Breast epithelium (tissue), 4 donors: ENCODE results near the gene SLC16A6. TPM values are rescaled to one million over a fixed set of nuclear protein-coding genes. Genes with fewer than 3 reads are reported as not detected.
"Not testable (repeated sequence)": the region's sequence is repeated elsewhere in the genome, so short reads cannot be mapped to it uniquely, and the experiment has no call there.

Experiments used
- DNase-seq, 2 donors: peaks; one replicate each; pipeline ENCODE4 v3.0.0-alpha.2; 2019; ENCODE audit warnings: low spot score in 2 of 2
- H3K27ac ChIP-seq, 2 donors: fragments of 200-600 bp; sonication (generic) in 1 of 2; one replicate each; pipeline ENCODE4 v1.5.1; 2016 to 2019; ENCODE audit warnings: mild to moderate bottlenecking in 1 of 2
- H3K27me3 ChIP-seq, 2 donors: fragments of 200-600 bp; sonication (generic) in 1 of 2; one replicate each; pipeline versions ENCODE4 v1.5.1 to v1.6.0; 2017 to 2019; ENCODE audit warnings: control low read depth in 1 of 2, mild to moderate bottlenecking in 1 of 2
- H3K36me3 ChIP-seq: fragments of 200-600 bp; one replicate; pipeline ENCODE4 v1.5.1; 2019
- H3K4me1 ChIP-seq, 2 donors: fragments of 200-600 bp; sonication (generic); one replicate each; pipeline ENCODE4 v1.5.1; 2016 to 2019; ENCODE audit warnings: control low read depth in 1 of 2
- H3K4me3 ChIP-seq, 3 donors: fragments of 200-600 bp; sonication (generic); 1 replicate in 2 of 3; 2 replicates in 1 of 3; pipeline ENCODE4 v1.5.1; 2016 to 2019; ENCODE audit warnings: mild to moderate bottlenecking in 3 of 3, moderate library complexity in 2 of 3
- H3K9me3 ChIP-seq, 2 donors: fragments of 200-600 bp; sonication (generic) in 1 of 2; one replicate each; pipeline ENCODE4 v1.5.1; 2016 to 2019; ENCODE audit warnings: control low read depth in 1 of 2
- POLR2A ChIP-seq: fragments of 450-650 bp; IDR thresholded peaks from one replicate; pipeline ENCODE4 v1.6.1; 2016; ENCODE audit warnings: antibody characterized with exemption, mild to moderate bottlenecking, moderate library complexity
- POLR2AphosphoS5 ChIP-seq, 3 donors: sonication (generic); formaldehyde crosslinking; IDR thresholded peaks; one replicate each; pipeline ENCODE4 v1.6.1; 2017; ENCODE audit warnings: antibody characterized with exemption in 3 of 3
- intact Hi-C: fragments of 100-400 bp; cut with DNase I; formaldehyde crosslinking; loops from one replicate; pipeline ENCODE4 v1.15.1; 2023; ENCODE audit warnings: low total_unique reads
- total RNA-seq, 3 donors: library from RNA; depleted of rRNA; stranded (reverse); fragments of >200 nt; gene quantifications; one replicate each; pipeline ENCODE4 v1.1.0, GENCODE V29; 2016
- TF ChIP-seq, protein P1 (sequence below), 3 donors: fragments of 450-650 bp; IDR thresholded peaks; one replicate each; pipeline ENCODE4 v1.5.1; 2016 to 2017; ENCODE audit warnings: antibody characterized with exemption in 3 of 3, mild to moderate bottlenecking in 3 of 3, moderate library complexity in 3 of 3

The SLC16A6 gene
- total RNA-seq, 3 donors from 2014 or later: 0.64 to 4.1 (median 2.3) TPM

DNA sequence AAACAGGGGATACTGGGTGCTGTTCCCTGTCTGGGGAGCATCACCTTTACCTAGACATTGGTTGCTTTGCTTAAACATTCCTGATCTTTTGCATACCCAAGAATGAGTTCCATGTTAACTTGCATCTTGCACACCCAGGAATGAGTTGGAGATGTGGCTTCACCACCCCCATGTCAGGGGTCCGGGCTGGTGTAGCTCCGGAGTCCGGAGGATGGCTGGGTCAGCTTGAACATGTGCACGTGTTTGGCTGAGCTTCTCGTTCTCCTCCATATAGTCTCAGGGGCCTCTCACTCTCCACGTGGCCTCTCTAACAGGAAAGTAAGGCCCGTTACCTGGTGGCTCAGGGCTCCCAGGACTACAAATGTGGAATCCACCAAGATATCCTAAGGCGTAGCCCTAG is 61.3 kb downstream of the SLC16A6 start:
- H3K36me3 ChIP-seq: no peaks in the 10 kb centered on the region
- no peaks in the 10 kb centered on the region for H3K27me3 ChIP-seq
- intact Hi-C loops: no loop called here
- TF ChIP-seq, protein P1, sequence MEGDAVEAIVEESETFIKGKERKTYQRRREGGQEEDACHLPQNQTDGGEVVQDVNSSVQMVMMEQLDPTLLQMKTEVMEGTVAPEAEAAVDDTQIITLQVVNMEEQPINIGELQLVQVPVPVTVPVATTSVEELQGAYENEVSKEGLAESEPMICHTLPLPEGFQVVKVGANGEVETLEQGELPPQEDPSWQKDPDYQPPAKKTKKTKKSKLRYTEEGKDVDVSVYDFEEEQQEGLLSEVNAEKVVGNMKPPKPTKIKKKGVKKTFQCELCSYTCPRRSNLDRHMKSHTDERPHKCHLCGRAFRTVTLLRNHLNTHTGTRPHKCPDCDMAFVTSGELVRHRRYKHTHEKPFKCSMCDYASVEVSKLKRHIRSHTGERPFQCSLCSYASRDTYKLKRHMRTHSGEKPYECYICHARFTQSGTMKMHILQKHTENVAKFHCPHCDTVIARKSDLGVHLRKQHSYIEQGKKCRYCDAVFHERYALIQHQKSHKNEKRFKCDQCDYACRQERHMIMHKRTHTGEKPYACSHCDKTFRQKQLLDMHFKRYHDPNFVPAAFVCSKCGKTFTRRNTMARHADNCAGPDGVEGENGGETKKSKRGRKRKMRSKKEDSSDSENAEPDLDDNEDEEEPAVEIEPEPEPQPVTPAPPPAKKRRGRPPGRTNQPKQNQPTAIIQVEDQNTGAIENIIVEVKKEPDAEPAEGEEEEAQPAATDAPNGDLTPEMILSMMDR (IDR thresholded peaks at IDR 0.05): no peak
- no peak for TF ChIP-seq POLR2AphosphoS5 (IDR thresholded peaks at IDR 0.05)
- no peak for TF ChIP-seq POLR2A
- no peaks in the 10 kb centered on the region for H3K9me3 ChIP-seq
- no peak for DNase-seq
- no peaks in the 10 kb centered on the region for H3K4me1 ChIP-seq
- no peak overlapping the region for H3K4me3 ChIP-seq
- peak overlapping the region in 1 of 2 donors; percentile 52 for H3K27ac ChIP-seq

DNA sequence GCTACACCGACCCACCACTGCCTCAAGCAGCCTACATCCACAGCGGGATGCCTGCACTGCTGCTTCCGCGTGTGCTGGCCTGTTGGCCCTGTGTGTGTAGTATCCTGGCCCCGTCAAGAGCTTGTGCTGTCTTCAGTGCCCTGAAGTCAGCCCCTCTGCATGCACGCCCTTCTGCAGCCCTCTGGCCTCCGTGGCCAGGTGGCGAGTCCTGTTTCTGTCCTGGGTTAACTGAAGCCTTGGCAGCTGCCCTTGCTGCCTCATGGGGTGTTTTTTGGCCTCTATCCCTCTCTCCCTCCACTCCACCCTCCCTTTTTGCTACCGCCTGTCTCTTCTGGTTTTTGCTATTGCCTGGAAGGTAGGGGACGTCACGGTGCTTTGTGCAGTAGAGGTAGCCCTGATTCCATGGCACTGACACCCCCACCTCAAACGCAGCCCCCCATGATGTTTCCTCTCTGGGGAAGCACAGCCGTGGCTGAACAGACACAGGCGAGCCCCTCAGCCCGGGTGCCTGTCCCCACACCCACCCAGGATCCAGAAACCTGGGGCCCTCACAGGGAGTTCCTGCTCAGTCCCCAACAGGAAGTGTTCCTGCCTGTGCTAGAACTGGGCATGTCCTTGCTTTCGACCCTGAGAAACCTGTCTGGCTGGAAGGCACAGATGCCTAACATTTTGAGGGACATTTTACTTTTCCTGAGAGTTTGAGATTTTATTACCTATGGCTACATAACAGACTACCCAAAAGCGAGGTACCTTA is 61.9 kb downstream of the SLC16A6 start:
- Histone ChIP-seq H3K4me3 (no peak overlapping the region), H3K36me3 (no peaks in the 10 kb centered on the region), H3K9me3 (no peaks in the 10 kb centered on the region), H3K27ac (peak overlapping the region; percentile 52 to 61), H3K27me3 (no peaks in the 10 kb centered on the region), H3K4me1 (no peaks in the 10 kb centered on the region)
- TF ChIP-seq, protein P1 (IDR thresholded peaks at IDR 0.05): no peak
- TF ChIP-seq POLR2AphosphoS5 (IDR thresholded peaks at IDR 0.05) (no peak), POLR2A (no peak)
- no peak for DNase-seq
- intact Hi-C loops: no loop called here

- DNase-seq, H3K9me3 ChIP-seq, H3K4me1 ChIP-seq, H3K27ac ChIP-seq, H3K4me3 ChIP-seq, intact Hi-C loops, H3K36me3 ChIP-seq, H3K27me3 ChIP-seq: not testable (repeated sequence)
Observed at GRCh38 chr17:68228039-68228680, 62.8 kb downstream of the SLC16A6 start.

DNA sequence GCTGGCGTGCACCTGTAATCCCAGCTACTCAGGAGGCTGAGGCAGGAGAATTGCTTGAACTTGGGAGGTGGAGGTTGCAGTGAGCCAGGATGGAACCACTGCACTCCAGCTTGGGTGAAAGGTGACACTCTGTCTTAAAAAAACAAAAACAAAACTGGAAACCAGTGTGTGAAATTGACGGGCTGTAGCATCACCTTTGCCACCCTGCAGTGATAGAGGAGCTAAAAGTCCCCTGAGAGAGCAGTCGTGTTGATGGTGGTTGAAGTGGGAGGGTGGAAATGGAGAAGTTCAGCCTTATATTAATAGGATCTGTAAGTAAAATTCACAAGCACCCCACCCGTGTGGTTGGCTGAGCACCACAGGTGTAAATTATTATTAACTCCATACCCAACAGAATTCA is 65.9 kb downstream of the SLC16A6 start:
- H3K4me3 ChIP-seq, DNase-seq, H3K9me3 ChIP-seq, H3K36me3 ChIP-seq, H3K4me1 ChIP-seq, H3K27me3 ChIP-seq, H3K27ac ChIP-seq, intact Hi-C loops: not testable (repeated sequence)

DNA sequence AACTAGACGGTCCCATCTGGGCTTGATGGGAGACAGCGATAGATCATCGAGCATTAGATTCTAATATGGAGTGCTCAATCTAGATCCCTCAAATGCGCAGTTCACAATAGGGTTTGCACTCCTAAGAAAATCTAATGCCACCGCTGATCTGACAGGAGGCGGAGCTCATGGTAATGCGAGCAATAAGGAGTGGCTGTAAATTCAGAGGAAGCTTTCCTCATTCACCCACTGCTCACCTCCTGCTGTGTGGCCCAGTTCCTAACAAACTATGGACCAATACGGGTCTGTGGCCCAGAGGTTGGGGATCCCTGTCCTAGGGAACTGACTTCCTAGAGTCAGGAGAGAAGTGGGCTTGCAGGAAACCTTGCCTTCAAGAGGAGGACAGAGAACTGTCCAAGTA is 68.3 kb downstream of the SLC16A6 start:
- Histone ChIP-seq H3K4me3 (no peak overlapping the region), H3K27me3 (no peaks in the 10 kb centered on the region), H3K36me3 (no peaks in the 10 kb centered on the region), H3K4me1 (no peaks in the 10 kb centered on the region), H3K9me3 (no peaks in the 10 kb centered on the region), H3K27ac (no peak overlapping the region)
- TF ChIP-seq, protein P1 (IDR thresholded peaks at IDR 0.05): no peak
- TF ChIP-seq POLR2AphosphoS5 (IDR thresholded peaks at IDR 0.05): no peak
- TF ChIP-seq POLR2A: no peak
- intact Hi-C loops: no loop called here
- no peak for DNase-seq

DNA sequence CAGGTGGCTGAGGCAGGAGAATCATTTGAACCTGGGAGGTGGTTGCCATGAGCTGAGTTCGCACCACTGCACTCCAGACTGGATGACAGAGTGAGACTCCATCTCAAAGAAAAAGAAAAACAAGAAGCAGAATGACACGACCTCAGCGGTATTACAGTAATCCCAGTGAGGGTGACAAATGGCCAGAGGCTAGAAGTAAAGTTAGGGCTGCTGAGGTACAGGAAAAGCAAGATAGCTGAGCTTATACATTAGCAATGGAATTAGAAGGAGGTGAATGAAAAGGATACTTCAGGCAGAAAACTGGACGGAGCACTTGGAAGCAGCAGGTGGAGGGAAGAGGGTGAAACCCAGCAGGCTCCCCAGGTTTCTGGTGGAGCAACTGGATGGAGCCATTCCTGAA is 69.1 kb downstream of the SLC16A6 start:
- Histone ChIP-seq H3K36me3 (no peaks in the 10 kb centered on the region), H3K27me3 (no peaks in the 10 kb centered on the region), H3K9me3 (no peaks in the 10 kb centered on the region), H3K4me3 (no peak overlapping the region), H3K27ac (no peak overlapping the region), H3K4me1 (no peaks in the 10 kb centered on the region)
- TF ChIP-seq, protein P1 (IDR thresholded peaks at IDR 0.05): no peak
- no peak for TF ChIP-seq POLR2AphosphoS5 (IDR thresholded peaks at IDR 0.05)
- no peak for TF ChIP-seq POLR2A
- DNase-seq: no peak
- intact Hi-C loops: no loop called here

- intact Hi-C loops, DNase-seq, H3K27me3 ChIP-seq: not testable (repeated sequence)
Observed at GRCh38 chr17:68220786-68221185, 70.1 kb downstream of the SLC16A6 start.

GRCh38 chr17:68220186-68220585 is 70.7 kb downstream of the SLC16A6 start:
- intact Hi-C loops, H3K27me3 ChIP-seq: not testable (repeated sequence)

More at GRCh38 chr17:68220786-68221185, 70.1 kb downstream of the SLC16A6 start:
- H3K27ac ChIP-seq, H3K4me3 ChIP-seq, H3K9me3 ChIP-seq, H3K36me3 ChIP-seq, H3K4me1 ChIP-seq: not testable (repeated sequence)

DNA sequence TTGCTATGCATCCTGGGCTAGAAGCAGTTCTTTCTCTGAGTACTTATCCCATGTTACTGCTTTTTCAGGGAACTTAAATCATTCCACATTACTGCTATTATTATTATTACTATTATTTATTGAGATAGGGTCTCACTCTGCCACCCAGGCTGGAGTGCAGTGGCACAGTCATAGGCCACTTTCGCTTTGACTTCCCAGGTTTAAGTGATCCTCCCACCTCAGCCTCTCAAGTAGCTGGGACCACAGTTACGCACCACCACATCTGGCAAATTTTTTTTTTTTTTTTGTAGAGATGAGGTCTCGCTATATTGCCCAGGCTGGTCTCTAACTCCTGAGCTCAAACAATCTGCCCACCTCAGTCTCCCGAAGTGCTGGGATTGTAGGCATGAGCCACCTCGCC is 71.5 kb downstream of the SLC16A6 start:
- intact Hi-C loops, H3K4me3 ChIP-seq, H3K27ac ChIP-seq, H3K27me3 ChIP-seq, H3K4me1 ChIP-seq, H3K36me3 ChIP-seq, DNase-seq, H3K9me3 ChIP-seq: not testable (repeated sequence)

More at GRCh38 chr17:68220186-68220585, 70.7 kb downstream of the SLC16A6 start:
- not testable (repeated sequence) for H3K9me3 ChIP-seq, H3K4me1 ChIP-seq, DNase-seq, H3K36me3 ChIP-seq, H3K4me3 ChIP-seq, H3K27ac ChIP-seq
